DOHH2 (cell line): Measurements from ENCODE around the gene DNASE2.

Source experiments
- H3F3A ChIP-seq: fragments of 200-600 bp; sonication (generic), shearing (Covaris generic); 2 replicates; pipeline ENCODE4 v1.6.0; 2016; ENCODE audit warnings: antibody characterized with exemption, mild to moderate bottlenecking; ENCODE audit not compliant: control insufficient read depth, insufficient read depth
- H3K27ac ChIP-seq: fragments of 200-600 bp; sonication (generic); 2 replicates; pipeline ENCODE4 v1.5.1; 2014; ENCODE audit warnings: low read depth, mild to moderate bottlenecking, low read length, moderate library complexity
- H3K27me3 ChIP-seq: fragments of 200-600 bp; sonication (generic); 2 replicates; pipeline ENCODE4 v1.6.1; 2014; ENCODE audit warnings: mild to moderate bottlenecking, low read length, mixed read lengths; ENCODE audit not compliant: control insufficient read depth
- H3K36me3 ChIP-seq: fragments of 200-600 bp; sonication (generic); 2 replicates; pipeline ENCODE4 v1.6.1; 2014; ENCODE audit warnings: mild to moderate bottlenecking, low read length, moderate library complexity, mixed read lengths; ENCODE audit not compliant: control insufficient read depth
- H3K4me1 ChIP-seq: fragments of 200-600 bp; sonication (generic); 2 replicates; pipeline ENCODE4 v1.6.1; 2014; ENCODE audit warnings: mild to moderate bottlenecking, low read length, mixed read lengths; ENCODE audit not compliant: control insufficient read depth
- H3K4me2 ChIP-seq: fragments of 200-600 bp; sonication (generic); 2 replicates; pipeline ENCODE4 v1.6.0; 2014; ENCODE audit warnings: mild to moderate bottlenecking, low read length, moderate library complexity
- H3K4me3 ChIP-seq: fragments of 200-600 bp; sonication (generic); 2 replicates; pipeline ENCODE4 v1.5.1; 2014; ENCODE audit warnings: mild to moderate bottlenecking, low read length, mixed read lengths
- H3K79me2 ChIP-seq: fragments of 200-600 bp; sonication (generic); 2 replicates; pipeline ENCODE4 v1.6.1; 2014; ENCODE audit warnings: mild to moderate bottlenecking, low read length, mixed read lengths; ENCODE audit not compliant: control insufficient read depth
- H3K9me2 ChIP-seq: fragments of 200-600 bp; sonication (generic); replicated peaks from 2 replicates; pipeline ENCODE4 v1.6.1; 2014; ENCODE audit warnings: mild to moderate bottlenecking, low read length, mixed read lengths; ENCODE audit not compliant: control insufficient read depth
- H3K9me3 ChIP-seq: fragments of 200-600 bp; sonication (generic); 2 replicates; pipeline ENCODE4 v1.6.1; 2014; ENCODE audit warnings: antibody characterized with exemption, low read length, mixed read lengths; ENCODE audit not compliant: control insufficient read depth, insufficient read depth
- H4K20me1 ChIP-seq: fragments of 200-600 bp; sonication (generic); 2 replicates; pipeline ENCODE4 v1.6.0; 2014; ENCODE audit warnings: low read depth, mild to moderate bottlenecking, antibody characterized with exemption, low read length, moderate library complexity; ENCODE audit not compliant: control insufficient read depth, insufficient read depth
- EZH2phosphoT487 ChIP-seq: fragments of 200-600 bp; sonication (generic); IDR thresholded peaks from 2 replicates; pipeline ENCODE4 v1.6.1; 2017; ENCODE audit warnings: borderline replicate concordance, mild to moderate bottlenecking, antibody characterized with exemption, low read length, moderate library complexity, mixed read lengths
- TF ChIP-seq, protein P1 (sequence below): fragments of 200-600 bp; sonication (generic); IDR thresholded peaks from one replicate; pipeline ENCODE4 v1.5.1; 2014; ENCODE audit warnings: antibody characterized with exemption, mild to moderate bottlenecking, low read depth, low read length; ENCODE audit not compliant: poor library complexity, severe bottlenecking

Gene DNASE2, protein sequence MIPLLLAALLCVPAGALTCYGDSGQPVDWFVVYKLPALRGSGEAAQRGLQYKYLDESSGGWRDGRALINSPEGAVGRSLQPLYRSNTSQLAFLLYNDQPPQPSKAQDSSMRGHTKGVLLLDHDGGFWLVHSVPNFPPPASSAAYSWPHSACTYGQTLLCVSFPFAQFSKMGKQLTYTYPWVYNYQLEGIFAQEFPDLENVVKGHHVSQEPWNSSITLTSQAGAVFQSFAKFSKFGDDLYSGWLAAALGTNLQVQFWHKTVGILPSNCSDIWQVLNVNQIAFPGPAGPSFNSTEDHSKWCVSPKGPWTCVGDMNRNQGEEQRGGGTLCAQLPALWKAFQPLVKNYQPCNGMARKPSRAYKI

DNA sequence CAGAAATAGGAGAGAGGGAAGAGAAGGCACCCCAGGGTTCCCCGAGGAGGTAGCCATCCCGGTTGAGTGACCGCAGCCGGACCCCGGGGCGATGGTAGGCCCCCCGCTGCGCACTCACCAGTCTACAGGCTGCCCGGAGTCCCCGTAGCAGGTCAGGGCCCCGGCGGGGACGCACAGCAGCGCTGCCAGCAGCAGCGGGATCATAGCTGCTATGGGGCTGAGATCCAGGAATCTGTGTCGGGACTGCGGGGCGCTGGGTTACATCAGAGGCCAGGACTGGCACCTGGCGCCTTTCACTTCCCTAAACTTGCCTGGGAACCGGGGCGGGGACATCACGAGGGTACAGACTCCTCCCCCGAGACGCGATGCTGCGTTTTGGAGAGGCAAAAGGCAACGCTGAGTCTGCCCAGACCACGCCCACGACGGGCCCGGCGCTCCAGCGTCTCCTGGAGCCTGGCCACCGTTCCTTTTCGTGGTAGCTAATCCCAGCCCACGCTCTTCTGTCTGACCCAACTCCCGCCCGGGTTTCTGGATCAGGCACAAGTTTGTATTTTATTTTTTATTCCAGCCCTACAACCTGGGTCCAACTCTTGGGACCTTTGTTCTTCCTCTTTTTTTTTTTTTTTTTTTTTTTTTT is at the start of gene DNASE2:
TSS of gene DNASE2 (minus strand) at position 278 of the 637 bp plus-strand sequence. CDS start at position 204, 74 bp downstream.
- no peak for TF ChIP-seq EZH2phosphoT487
- TF ChIP-seq, protein P1, sequence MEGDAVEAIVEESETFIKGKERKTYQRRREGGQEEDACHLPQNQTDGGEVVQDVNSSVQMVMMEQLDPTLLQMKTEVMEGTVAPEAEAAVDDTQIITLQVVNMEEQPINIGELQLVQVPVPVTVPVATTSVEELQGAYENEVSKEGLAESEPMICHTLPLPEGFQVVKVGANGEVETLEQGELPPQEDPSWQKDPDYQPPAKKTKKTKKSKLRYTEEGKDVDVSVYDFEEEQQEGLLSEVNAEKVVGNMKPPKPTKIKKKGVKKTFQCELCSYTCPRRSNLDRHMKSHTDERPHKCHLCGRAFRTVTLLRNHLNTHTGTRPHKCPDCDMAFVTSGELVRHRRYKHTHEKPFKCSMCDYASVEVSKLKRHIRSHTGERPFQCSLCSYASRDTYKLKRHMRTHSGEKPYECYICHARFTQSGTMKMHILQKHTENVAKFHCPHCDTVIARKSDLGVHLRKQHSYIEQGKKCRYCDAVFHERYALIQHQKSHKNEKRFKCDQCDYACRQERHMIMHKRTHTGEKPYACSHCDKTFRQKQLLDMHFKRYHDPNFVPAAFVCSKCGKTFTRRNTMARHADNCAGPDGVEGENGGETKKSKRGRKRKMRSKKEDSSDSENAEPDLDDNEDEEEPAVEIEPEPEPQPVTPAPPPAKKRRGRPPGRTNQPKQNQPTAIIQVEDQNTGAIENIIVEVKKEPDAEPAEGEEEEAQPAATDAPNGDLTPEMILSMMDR = no peak
- peak within 1 kb of the TSS; percentile 95 for H3K4me3 ChIP-seq
- peaks cover 6% of the 10 kb centered on the region; the same call in 1 of the 2 replicates for H3K27me3 ChIP-seq
- no peaks in the 10 kb centered on the region for H3K9me2 ChIP-seq
- H3K79me2 ChIP-seq = peaks cover 13% of the 10 kb centered on the region
- H3K9me3 ChIP-seq = peaks cover 12% of the 10 kb centered on the region
- H4K20me1 ChIP-seq = no peaks in the 10 kb centered on the region
- H3K27ac ChIP-seq = peak within 1 kb of the TSS; percentile 49
- peaks cover 7% of the 10 kb centered on the region for H3K36me3 ChIP-seq
- H3K4me2 ChIP-seq = peak within 1 kb of the TSS; percentile 85
- H3K4me1 ChIP-seq = peaks cover 34% of the 10 kb centered on the region
- no peaks in the 10 kb centered on the region for H3F3A ChIP-seq

DNA sequence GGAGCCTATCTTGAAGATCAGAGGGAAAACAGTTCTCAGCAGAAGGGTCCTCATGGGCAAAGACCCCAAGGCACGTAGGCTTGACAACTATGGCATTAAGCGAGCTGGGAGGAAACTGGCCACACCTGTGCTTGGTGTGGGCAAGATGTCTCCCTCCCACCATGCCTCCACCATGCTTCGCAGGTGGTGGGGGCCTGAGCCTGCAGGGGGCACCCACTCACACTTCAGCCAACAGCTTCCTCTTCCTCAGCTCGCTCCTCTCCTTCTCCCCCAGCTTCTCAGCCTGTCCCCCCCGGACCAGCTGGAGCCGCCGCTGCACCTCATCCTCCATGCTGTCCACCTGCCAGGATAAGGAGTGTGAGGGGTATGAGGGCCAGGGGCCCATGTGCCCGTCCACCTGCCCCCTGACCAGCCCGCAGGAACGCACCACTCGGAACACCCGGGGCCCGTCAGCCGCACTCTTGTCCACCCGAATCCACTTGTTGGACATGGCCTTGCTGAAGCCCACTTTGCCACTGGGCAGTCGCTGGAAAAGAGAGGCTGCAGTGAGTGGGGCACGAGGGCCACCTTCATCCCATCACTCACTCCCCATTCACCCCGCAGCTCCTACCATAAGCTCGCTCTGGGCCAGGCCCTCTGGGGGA is 48.9 kb upstream of the DNASE2 start:
- H3K36me3 ChIP-seq = peaks cover 65% of the 10 kb centered on the region
- H3K4me3 ChIP-seq = no peak overlapping the region
- H3K4me2 ChIP-seq = no peak overlapping the region
- H3K9me2 ChIP-seq = no peaks in the 10 kb centered on the region
- TF ChIP-seq, protein P1 = peak; percentile 22
- TF ChIP-seq EZH2phosphoT487 = no peak
- no peak overlapping the region for H3K27ac ChIP-seq
- peaks cover 49% of the 10 kb centered on the region for H3K79me2 ChIP-seq
- no peaks in the 10 kb centered on the region for H3F3A ChIP-seq
- peaks cover 21% of the 10 kb centered on the region for H3K4me1 ChIP-seq
- no peaks in the 10 kb centered on the region for H3K9me3 ChIP-seq
- H4K20me1 ChIP-seq = no peaks in the 10 kb centered on the region
- no peaks in the 10 kb centered on the region for H3K27me3 ChIP-seq

DNA sequence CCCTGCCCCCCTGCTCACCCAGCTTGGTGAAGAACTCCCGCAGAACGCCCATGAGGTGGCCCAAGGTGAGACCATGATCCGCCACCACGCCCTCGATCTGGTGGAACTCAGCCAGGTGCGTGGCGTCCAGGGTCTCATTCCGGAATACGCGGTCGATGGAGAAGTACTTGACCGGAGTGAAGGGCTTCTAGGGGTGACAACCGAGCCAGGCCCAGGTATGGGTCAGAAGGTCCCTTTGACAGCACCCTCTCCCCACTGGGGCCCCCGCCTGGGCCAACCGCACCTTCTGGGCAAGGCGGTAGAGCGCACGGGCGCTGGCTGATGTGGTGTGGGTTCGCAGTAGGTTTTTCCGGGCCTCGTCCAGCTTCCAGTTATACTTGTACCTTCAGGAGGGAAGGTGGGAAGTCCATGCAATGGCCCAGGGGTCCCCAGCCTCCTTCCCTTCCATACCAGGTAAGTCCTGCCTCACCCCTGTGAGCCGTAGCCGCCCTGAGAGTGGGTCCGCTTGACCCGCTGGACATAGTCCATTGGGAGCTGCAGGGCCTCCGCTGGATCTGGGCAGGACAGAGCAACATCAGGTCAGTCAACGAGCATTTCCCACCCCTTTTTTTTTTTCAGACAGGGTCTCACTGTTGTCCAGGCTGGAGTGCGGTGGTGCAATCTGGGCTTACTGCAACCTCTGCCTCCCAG is 43.5 kb upstream of the DNASE2 start:
- Histone ChIP-seq H3F3A (peaks cover 14% of the 10 kb centered on the region), H3K79me2 (peaks cover 5% of the 10 kb centered on the region), H3K4me1 (no peaks in the 10 kb centered on the region), H3K4me2 (no peak overlapping the region), H3K4me3 (no peak overlapping the region), H3K27me3 (no peaks in the 10 kb centered on the region), H3K27ac (no peak overlapping the region), H4K20me1 (no peaks in the 10 kb centered on the region), H3K9me3 (no peaks in the 10 kb centered on the region), H3K9me2 (no peaks in the 10 kb centered on the region), H3K36me3 (peaks cover 62% of the 10 kb centered on the region)
- no peak for TF ChIP-seq EZH2phosphoT487
- TF ChIP-seq, protein P1 = no peak
